Measurements from ENCODE around the gene DNAJA3. TPM values are rescaled to one million over a fixed set of nuclear protein-coding genes. Genes with fewer than 3 reads are reported as not detected.
A peak's percentile ranks its signal among the peaks of the same experiment; 100 is the strongest.

Gene DNAJA3
- total and polyA plus RNA-seq, 9 of the 15 experiments (the other 6 are each of a cell fraction or from before 2014, with no cell fraction given), result 8.1 to 105 (median 79.0) TPM

GRCh38 chr16:4475880-4476788, 50.5 kb downstream of the DNAJA3 start, which contains the start of gene HMOX2 (continued):
- TF ChIP-seq ELK3 (CRISPR knock-in tag; IDR thresholded peaks at IDR 0.05) (no peak), CCAR2 (IDR thresholded peaks at IDR 0.05; ENCODE audit: low read depth, low read length) (no peak), ETS2 (tag; IDR thresholded peaks at IDR 0.05; ENCODE audit: borderline replicate concordance, poor library complexity, severe bottlenecking) (no peak), ZNF57 (CRISPR knock-in tag; IDR thresholded peaks at IDR 0.05) (no peak), SAFB2 (IDR thresholded peaks at IDR 0.05; ENCODE audit: borderline replicate concordance, low read depth, low read length, severe bottlenecking) (no peak), BHLHE40 (IDR thresholded peaks at IDR 0.05; ENCODE audit: low read length) (peak; percentile 85), TAF9B (IDR thresholded peaks at IDR 0.05; ENCODE audit: partially characterized antibody) (no peak), ARID4B (CRISPR knock-in tag; IDR thresholded peaks at IDR 0.05) (no peak; the same call in 1 of the 2 replicates), NEUROD1 (IDR thresholded peaks at IDR 0.05; ENCODE audit: borderline replicate concordance, low read depth, low read length, partially characterized antibody) (peak; percentile 47), ZNF280B (CRISPR knock-in tag; IDR thresholded peaks at IDR 0.05) (no peak), ATF3 (IDR thresholded peaks at IDR 0.05) (peak; percentile 37), ATF3 (CRISPR knock-in tag; conservative IDR thresholded peaks at IDR 0.05) (no peak), POLR3A (IDR thresholded peaks at IDR 0.05; ENCODE audit: borderline replicate concordance, extremely low read depth, insufficient read depth, insufficient read length) (no peak), SREBF2 (CRISPR knock-in tag; IDR thresholded peaks at IDR 0.05) (no peak), CBX2 (IDR thresholded peaks at IDR 0.05; ENCODE audit: insufficient read depth, low read length, poor library complexity, severe bottlenecking) (no peak), FOS (IDR thresholded peaks at IDR 0.05; ENCODE audit: extremely low read depth, insufficient read length) (no peak)
